Measurements from ENCODE around the gene DNAJC15.

GRCh38 chr13:43020794-43021193, 2.6 kb upstream of the DNAJC15 start:
- TF ChIP-seq REST (IDR thresholded peaks at IDR 0.05; ENCODE audit: insufficient read depth in 1 of 2, low read depth in 2 of 2, low read length in 2 of 2) (no peak), TAF1 (IDR thresholded peaks at IDR 0.05; ENCODE audit: borderline replicate concordance, insufficient read depth, low read length) (no peak), POLR2AphosphoS5 (IDR thresholded peaks at IDR 0.05; ENCODE audit: low read depth, low read length) (no peak)
